RPMI7951 (cell line): Measurements from ENCODE around the gene VAMP3. TPM values are rescaled to one million over a fixed set of nuclear protein-coding genes. Genes with fewer than 3 reads are reported as not detected.

ENCODE experiments used
- DNase-seq: peaks from one replicate; pipeline ENCODE4 v3.0.0-alpha.2; 2012; ENCODE audit warnings: low read depth
- total RNA-seq: library from RNA; depleted of rRNA; stranded (reverse); fragments of >200 nt; shearing (Covaris generic); gene quantifications from 2 replicates; pipeline ENCODE4 v1.2.3, GENCODE V29; 2014; rRNA removed

Gene VAMP3
- 140 and 167 TPM in 2 replicates for total RNA-seq

GRCh38 chr1:7770997-7771822 lies at the start of gene VAMP3:
VAMP3 (plus strand) TSS chr1:7771296; CDS start chr1:7771384, 88 bp downstream.
- peak; percentile 78 for DNase-seq

GRCh38 chr1:7721940-7722669 lies 49.0 kb upstream of the VAMP3 start:
- no peak for DNase-seq

- DNase-seq: no peak
Measured at GRCh38 chr1:7722670-7723012, 48.5 kb upstream of the VAMP3 start.

- no peak for DNase-seq
Measured at GRCh38 chr1:7726623-7727022, 44.5 kb upstream of the VAMP3 start.

- DNase-seq: no peak
Measured at GRCh38 chr1:7727809-7728471, 43.2 kb upstream of the VAMP3 start.

- DNase-seq: no peak
Measured at GRCh38 chr1:7729761-7730160, 41.3 kb upstream of the VAMP3 start.

- DNase-seq: no peak
Measured at GRCh38 chr1:7732331-7732730, 38.8 kb upstream of the VAMP3 start.

GRCh38 chr1:7733276-7733675 lies 37.8 kb upstream of the VAMP3 start:
- no peak for DNase-seq

- DNase-seq: no peak
Measured at GRCh38 chr1:7738044-7738443, 33.1 kb upstream of the VAMP3 start.

GRCh38 chr1:7743346-7743745 lies 27.8 kb upstream of the VAMP3 start:
- no peak for DNase-seq

- no peak for DNase-seq
Measured at GRCh38 chr1:7744882-7745281, 26.2 kb upstream of the VAMP3 start.

GRCh38 chr1:7745783-7746182 lies 25.3 kb upstream of the VAMP3 start:
- no peak for DNase-seq

- no peak for DNase-seq
Measured at GRCh38 chr1:7747605-7748004, 23.5 kb upstream of the VAMP3 start.

- no peak for DNase-seq
Measured at GRCh38 chr1:7749126-7749525, 22.0 kb upstream of the VAMP3 start.

- DNase-seq: no peak
Measured at GRCh38 chr1:7751174-7751573, 19.9 kb upstream of the VAMP3 start.

GRCh38 chr1:7752512-7753417 lies 18.3 kb upstream of the VAMP3 start:
- peak; percentile 66 for DNase-seq

GRCh38 chr1:7753641-7754040 lies 17.5 kb upstream of the VAMP3 start:
- DNase-seq: no peak

- no peak for DNase-seq
Measured at GRCh38 chr1:7754234-7754633, 16.9 kb upstream of the VAMP3 start.

- peak; percentile 29 for DNase-seq
Measured at GRCh38 chr1:7755448-7755847, 15.6 kb upstream of the VAMP3 start.

- peak; percentile 40 for DNase-seq
Measured at GRCh38 chr1:7760245-7760644, 10.9 kb upstream of the VAMP3 start.

GRCh38 chr1:7761103-7761502 lies 10.0 kb upstream of the VAMP3 start:
- DNase-seq: no peak

- DNase-seq: no peak
Measured at GRCh38 chr1:7767176-7767575, 3.9 kb upstream of the VAMP3 start.
